Activated CD4-positive, alpha-beta T cell treated with anti-CD3 and anti-CD28 coated beads, Interleukin-10, Interleukin-2, amounts not matched to agents 100 ng/mL and 50 ng/mL, durations not matched to agents 16 hours and 8 hours (primary cell): ENCODE data around the gene UBR2.
"Not testable (repeated sequence)": the region's sequence is repeated elsewhere in the genome, so short reads cannot be mapped to it uniquely, and the experiment has no call there.

Experiments used
- DNase-seq: peaks from one replicate; pipeline ENCODE4 v3.0.0-alpha.2; 2020

UBR2 gene

DNA sequence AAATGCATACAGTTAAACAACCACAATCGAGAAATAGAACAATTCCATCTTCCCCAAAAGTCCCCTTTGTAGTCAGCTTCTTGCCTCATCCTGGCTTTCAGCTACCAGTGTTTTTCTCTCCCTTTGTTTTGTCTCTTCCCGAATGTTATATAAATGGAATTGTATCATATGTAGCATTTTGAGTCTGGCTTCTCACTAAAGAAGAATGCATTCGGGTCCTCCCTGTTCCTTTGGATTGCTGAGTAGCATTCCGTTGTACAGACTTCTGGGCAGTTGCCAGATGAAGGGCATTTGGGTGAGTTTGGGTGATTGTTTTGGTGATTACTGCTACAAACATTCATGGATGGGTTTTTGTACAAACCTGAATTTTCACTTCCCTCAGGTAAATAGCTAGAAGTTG is 130.8 kb downstream of the UBR2 start:
- DNase-seq: no peak

- no peak for DNase-seq
These were observed 132.9 kb downstream of the UBR2 start for GRCh38 chr6:42696526-42697267.

- DNase-seq: no peak
These were observed 133.4 kb downstream of the UBR2 start for GRCh38 chr6:42697268-42697655.

- DNase-seq: no peak
These were observed 134.4 kb downstream of the UBR2 start for GRCh38 chr6:42698217-42698616.

DNA sequence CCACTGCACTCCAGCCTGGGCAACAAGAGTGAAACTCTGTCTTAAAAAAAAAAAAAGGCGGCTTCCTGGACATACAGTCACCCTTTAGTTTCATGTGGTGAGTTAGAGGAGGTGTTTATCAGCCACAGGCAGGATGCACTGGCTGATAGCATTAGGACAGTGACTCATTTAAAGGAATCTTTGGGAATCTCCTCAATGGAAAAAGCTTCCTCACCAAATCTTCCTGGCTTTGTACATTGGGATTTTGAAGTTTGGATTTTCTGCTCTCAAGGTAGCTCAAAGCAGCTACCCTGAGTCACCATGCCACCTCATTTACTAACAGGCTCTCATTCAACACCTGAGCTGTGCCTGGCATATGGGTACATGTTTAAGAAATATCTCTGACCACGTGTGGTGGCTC is 138.4 kb downstream of the UBR2 start:
- no peak for DNase-seq

DNA sequence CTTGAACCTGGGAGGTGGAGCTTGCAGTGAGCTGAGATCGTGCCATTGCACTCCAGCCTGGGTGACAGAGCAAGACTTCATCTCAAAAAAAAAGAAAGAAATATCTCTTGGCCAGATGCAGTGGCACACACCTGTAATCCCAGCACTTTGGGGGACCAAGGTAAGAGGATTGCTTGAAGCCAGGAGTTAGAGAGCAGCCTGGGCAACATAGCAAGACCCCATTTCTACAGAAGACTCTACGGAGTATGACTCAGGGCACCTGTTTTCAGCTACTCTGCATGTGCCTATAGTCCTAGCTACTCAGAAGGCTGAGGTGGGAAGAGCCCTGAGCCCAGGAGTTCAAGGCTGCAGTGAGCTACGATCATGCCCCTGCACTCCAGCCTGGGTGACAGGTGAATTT is 139.0 kb downstream of the UBR2 start:
- not testable (repeated sequence) for DNase-seq

GRCh38 chr6:42704251-42704936 is 140.6 kb downstream of the UBR2 start:
- no peak for DNase-seq

- DNase-seq: no peak
These were observed 141.1 kb downstream of the UBR2 start for GRCh38 chr6:42704937-42705374.

- no peak for DNase-seq
These were observed 143.8 kb downstream of the UBR2 start for GRCh38 chr6:42707595-42707994.

- DNase-seq: no peak
These were observed 144.3 kb downstream of the UBR2 start for GRCh38 chr6:42708096-42708495.

- no peak for DNase-seq
These were observed 146.0 kb downstream of the UBR2 start for GRCh38 chr6:42709871-42710270.

DNA sequence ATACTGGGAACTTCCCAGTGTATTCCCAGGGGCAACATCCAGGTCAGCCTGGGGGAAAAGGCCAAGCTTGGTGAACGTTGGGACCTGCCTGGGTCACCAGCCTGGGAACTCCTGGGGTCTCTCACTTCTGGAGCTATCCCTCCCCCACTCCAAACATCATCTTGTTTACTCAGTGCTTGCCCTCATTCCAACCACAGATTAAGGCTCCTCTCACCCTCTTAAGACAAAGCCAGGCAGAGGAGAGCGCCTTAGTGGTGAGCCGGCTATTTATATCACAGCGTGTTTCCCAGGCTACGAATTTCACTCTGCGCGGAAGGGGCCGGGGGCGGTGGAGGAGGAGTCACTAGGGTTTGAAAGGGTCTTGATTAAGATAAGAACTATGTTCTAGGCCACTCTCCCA is 146.5 kb downstream of the UBR2 start:
- no peak for DNase-seq

GRCh38 chr6:42711930-42712329 is 148.1 kb downstream of the UBR2 start:
- no peak for DNase-seq

DNA sequence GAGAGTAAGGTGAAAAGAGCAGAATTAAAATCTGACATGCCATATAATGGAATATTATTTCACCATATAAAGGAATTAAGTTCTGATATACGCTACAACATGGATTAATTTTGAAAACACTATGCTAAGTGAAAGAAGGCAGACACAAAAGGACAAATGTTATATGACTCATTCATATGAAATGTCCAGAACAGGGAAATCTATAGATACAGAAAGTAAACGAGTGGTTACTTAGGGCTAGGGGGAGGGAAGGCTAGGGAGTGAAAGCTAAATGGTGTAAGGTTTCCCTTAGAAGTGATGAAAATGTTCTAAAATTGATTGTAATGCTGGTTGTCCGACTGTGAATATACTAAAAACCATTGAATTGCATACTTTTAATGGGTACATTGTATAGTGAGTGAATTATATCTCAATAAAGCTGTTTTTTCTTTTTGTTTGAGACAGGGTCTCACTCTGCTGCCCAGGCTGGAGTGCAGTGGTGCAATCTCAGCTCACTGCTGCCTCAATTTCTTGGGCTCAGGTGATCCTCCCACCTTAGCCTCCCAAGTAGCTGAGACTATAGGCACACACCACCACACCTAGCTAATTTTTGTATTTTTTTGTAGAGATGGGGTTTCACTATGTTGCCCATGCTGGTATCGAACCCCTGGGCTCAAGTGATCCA is 150.4 kb downstream of the UBR2 start:
- DNase-seq: no peak

- no peak for DNase-seq
These were observed 152.0 kb downstream of the UBR2 start for GRCh38 chr6:42715871-42716270.

- DNase-seq: no peak
These were observed 156.9 kb downstream of the UBR2 start for GRCh38 chr6:42720739-42721138.

DNA sequence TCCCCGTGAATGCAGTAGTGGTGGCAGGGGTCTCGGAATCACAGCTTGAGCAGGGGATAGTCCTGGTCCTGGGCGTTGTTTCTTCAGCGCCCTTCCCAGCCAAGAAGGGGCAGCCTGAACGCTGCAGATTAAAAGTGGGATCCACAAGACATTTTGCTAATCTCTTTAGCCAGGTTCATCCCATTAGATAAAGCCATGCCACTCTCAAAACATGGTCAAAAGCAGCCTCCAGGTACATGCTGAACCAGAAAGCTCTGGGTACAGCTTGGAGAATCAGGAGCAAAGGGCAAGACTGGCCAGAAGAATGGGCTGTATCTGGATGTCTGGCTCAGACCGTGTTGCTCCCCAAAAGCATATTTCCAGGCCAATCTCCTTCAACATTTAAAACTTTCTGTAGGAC is 158.7 kb downstream of the UBR2 start, which contains the start of gene PRPH2:
TSS of gene PRPH2 (minus strand) at position 101 of the 400 bp plus-strand sequence. CDS start 263 bp downstream, outside the sequence.
- DNase-seq: no peak

DNA sequence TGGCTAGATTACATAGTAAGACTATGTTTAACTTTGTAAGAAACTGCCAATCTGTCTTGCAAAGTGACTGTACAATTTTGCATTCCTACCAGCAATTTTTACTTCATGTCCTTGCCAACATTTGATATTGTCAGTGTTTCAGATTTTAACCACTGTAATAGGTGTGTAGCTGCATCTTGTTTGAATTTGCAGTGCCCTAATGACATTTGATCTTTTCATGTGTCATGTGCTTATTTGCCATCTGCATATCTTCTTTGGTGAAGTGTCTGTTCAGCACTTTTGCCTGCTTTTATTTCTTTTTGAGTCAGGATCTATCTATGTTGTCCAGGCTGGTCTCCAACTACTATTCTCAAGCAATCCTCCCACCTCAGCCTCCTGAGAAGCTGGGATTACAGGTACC is 161.0 kb downstream of the UBR2 start:
- DNase-seq: no peak

GRCh38 chr6:42726026-42726425 is 162.2 kb downstream of the UBR2 start:
- no peak for DNase-seq

DNA sequence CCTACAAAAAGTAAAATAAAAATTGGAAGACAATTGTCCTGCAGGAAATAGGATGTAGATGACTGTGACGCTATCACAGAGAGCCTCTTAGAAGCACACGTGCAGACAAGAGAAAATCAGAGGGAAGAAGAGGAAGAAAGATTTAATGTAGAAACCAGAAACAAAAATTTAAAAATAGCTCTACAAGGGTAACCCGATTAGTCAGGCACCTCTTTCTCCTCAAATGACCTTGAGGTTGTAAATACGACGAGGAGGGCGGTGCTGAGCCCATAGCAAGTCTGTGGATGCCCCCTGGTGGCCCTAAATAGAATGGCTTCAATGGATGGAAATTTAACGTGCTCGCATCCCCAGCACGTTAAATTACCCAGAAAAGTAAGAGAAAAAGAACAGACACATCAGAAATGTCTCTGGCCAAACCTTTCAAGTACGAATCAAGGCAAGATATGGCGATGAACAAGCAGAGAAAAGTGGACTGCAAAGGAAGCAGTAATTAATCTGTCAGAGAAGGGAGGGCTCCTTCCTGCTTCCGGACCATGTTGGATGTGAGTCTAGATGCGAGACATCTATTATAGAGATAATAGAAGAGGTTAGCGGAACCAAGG is 162.8 kb downstream of the UBR2 start:
- DNase-seq: peak; percentile 84

GRCh38 chr6:42727087-42727611 is 163.3 kb downstream of the UBR2 start:
- no peak for DNase-seq

GRCh38 chr6:42727627-42728026 is 163.8 kb downstream of the UBR2 start:
- DNase-seq: no peak

DNA sequence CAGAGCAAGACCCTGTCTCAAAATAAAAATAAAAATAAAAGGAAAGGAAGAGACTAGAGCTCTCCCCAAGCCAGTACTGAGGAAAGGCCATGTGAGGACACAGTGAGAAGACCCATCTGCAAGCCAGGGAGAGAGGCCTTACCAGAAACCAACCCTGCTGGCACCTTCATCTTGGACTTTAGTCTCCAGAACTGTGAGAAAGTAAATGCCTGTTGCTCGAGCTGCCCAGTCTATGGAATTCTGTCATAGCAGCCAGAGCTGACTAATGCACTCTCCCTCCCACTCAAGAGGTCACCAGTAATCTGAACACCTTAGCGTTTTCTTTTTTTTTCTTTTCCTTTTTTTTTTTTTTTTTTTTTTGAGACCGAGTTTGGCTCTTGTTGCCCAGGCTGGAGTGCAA is 165.9 kb downstream of the UBR2 start:
- no peak for DNase-seq
